ENCODE results near the gene ACER2. TPM values are rescaled to one million over a fixed set of nuclear protein-coding genes. Genes with fewer than 3 reads are reported as not detected.

The ACER2 gene
- total RNA-seq, 1 experiment from 2014 or later: 9.6 TPM

DNA sequence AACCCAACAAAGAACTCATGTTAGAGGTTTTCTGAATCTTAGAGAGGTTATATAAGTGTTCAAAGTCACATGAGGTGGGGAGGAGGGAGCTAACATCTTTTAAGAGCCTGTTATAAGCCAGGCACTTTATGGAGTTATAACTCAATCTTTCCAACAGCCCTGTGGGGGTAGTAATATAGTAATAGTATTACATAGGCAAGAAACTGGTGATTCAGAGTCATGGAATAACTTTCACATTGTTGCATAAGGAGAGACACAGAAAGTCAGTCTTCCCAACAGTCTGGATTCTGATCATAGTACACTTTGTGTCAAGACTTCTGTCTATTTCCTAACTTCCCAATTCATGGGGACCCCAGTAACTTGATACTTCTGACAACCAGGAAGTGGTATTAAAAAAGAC, 89.2 kb downstream of the ACER2 start:
- Histone ChIP-seq H3K14ac (ENCODE audit: insufficient read depth, low read length) (no peak overlapping the region), H3K27ac (ENCODE audit: insufficient read length, low read depth, low read length) (no peak overlapping the region), H3K4me2 (ENCODE audit: insufficient read depth, insufficient read length, low read length) (no peak overlapping the region), H2BK12ac (ENCODE audit: insufficient read length, low read depth, low read length) (no peak overlapping the region), H3K23ac (ENCODE audit: insufficient read length, low read depth, low read length) (no peak overlapping the region), H2BK20ac (ENCODE audit: low read depth, low read length, poor library complexity, severe bottlenecking) (no peak overlapping the region), H2BK120ac (ENCODE audit: low read depth, low read length, poor library complexity, severe bottlenecking) (no peak overlapping the region), H3K18ac (ENCODE audit: insufficient read length, low read depth, low read length) (no peak overlapping the region), H4K5ac (ENCODE audit: insufficient read length, low read depth, low read length) (no peak overlapping the region), H4K91ac (ENCODE audit: insufficient read length, low read depth, low read length) (no peak overlapping the region), H3K27me3 (ENCODE audit: insufficient read depth, low read length) (no peaks in the 10 kb centered on the region), H4K20me1 (ENCODE audit: control insufficient read depth, insufficient read depth, insufficient read length) (no peaks in the 10 kb centered on the region), H3K79me2 (ENCODE audit: insufficient read depth, low read length) (no peaks in the 10 kb centered on the region), H3K56ac (ENCODE audit: insufficient read length, low read depth, low read length) (no peak overlapping the region), H3K9ac (ENCODE audit: extremely low read depth, insufficient read length, low read length) (no peak overlapping the region), H3K4me1 (ENCODE audit: insufficient read depth, low read length) (no peaks in the 10 kb centered on the region), H3K4ac (ENCODE audit: low read depth, low read length) (no peak overlapping the region), H2AK5ac (ENCODE audit: insufficient read length, low read length) (no peak overlapping the region), H3K23me2 (ENCODE audit: insufficient read length, low read depth, low read length, poor library complexity, severe bottlenecking) (no peaks in the 10 kb centered on the region), H2AFZ (ENCODE audit: low read length) (no peak overlapping the region), H3K79me1 (ENCODE audit: insufficient read depth, low read depth, low read length, poor library complexity, severe bottlenecking) (no peaks in the 10 kb centered on the region), H3T11ph (ENCODE audit: low read length) (no peak overlapping the region), H2BK15ac (ENCODE audit: low read depth, low read length) (no peak overlapping the region), H3K9me3 (ENCODE audit: control insufficient read depth, low read depth, low read length) (no peaks in the 10 kb centered on the region), H4K8ac (replicated peaks; ENCODE audit: insufficient read length, low read depth, low read length) (no peak overlapping the region), H2BK5ac (ENCODE audit: insufficient read length, low read length) (no peak overlapping the region)
- Mint-ChIP-seq H3K36me3 (ENCODE audit: insufficient read depth in 1 of 3, low read depth in 3 of 3) (peaks cover 0 to 3% (median 0%) of the 10 kb centered on the region in 3 experiments; a peak in 2 of 7 replicates), H3K27ac (no peak overlapping the region), H3K4me1 (peaks cover 4 to 5% of the 10 kb centered on the region in 2 experiments; a peak in 3 of 4 replicates), H3K4me3 (no peak overlapping the region), H3K9me3 (peaks cover 14 to 18% of the 10 kb centered on the region in 2 experiments; a peak in 4 of 5 replicates), H3K27me3 (ENCODE audit: low read depth) (no peaks in the 10 kb centered on the region; the same call in none of the 2 replicates)
- no peak for DNase-seq
- TF ChIP-seq, protein P1, sequence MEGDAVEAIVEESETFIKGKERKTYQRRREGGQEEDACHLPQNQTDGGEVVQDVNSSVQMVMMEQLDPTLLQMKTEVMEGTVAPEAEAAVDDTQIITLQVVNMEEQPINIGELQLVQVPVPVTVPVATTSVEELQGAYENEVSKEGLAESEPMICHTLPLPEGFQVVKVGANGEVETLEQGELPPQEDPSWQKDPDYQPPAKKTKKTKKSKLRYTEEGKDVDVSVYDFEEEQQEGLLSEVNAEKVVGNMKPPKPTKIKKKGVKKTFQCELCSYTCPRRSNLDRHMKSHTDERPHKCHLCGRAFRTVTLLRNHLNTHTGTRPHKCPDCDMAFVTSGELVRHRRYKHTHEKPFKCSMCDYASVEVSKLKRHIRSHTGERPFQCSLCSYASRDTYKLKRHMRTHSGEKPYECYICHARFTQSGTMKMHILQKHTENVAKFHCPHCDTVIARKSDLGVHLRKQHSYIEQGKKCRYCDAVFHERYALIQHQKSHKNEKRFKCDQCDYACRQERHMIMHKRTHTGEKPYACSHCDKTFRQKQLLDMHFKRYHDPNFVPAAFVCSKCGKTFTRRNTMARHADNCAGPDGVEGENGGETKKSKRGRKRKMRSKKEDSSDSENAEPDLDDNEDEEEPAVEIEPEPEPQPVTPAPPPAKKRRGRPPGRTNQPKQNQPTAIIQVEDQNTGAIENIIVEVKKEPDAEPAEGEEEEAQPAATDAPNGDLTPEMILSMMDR (conservative IDR thresholded peaks at IDR 0.05): no peak

Other genes with a start within 250 kb of the ACER2 start
- gene DENND4C, start 178.3 kb upstream of the ACER2 start, total RNA-seq (2021): 22.6 and 26.6 TPM in 2 replicates
- gene RPS6, start 28.8 kb upstream of the ACER2 start, total RNA-seq (2021): 2,956 and 3,043 TPM in 2 replicates

All from H9 (cell line).